B cell (primary cell): ENCODE data around the gene MCF2L. TPM values are rescaled to one million over a fixed set of nuclear protein-coding genes. Genes with fewer than 3 reads are reported as not detected.

Experiments
- ATAC-seq: fragments of 200-7000 bp; cut with Tn5 transposase; one replicate; pipeline ENCODE4 v1.10.0; 2021; ENCODE audit warnings: low read depth, mild to moderate bottlenecking, moderate number of reproducible peaks, moderate library complexity
- CTCF ChIA-PET: fragments of 350-600 bp; sonication (Branson Sonifier 250); formaldehyde crosslinking; loops from one replicate; lab custom pipeline; 2021; ENCODE audit warnings: antibody characterized with exemption, inconsistent platforms; lab: Charles Lee
- POLR2A ChIA-PET: fragments of 350-600 bp; sonication (Branson Sonifier 250); formaldehyde crosslinking; loops from one replicate; lab custom pipeline; 2021; ENCODE audit warnings: antibody characterized with exemption; lab: Charles Lee
- DNase-seq: peaks from one replicate; pipeline ENCODE4 v3.0.0; 2013
- H2AFZ ChIP-seq: 2 replicates; pipeline ENCODE4 v1.6.1; 2012; ENCODE audit warnings: mild to moderate bottlenecking, low read depth, low read length; ENCODE audit not compliant: insufficient read depth, poor library complexity, severe bottlenecking
- H3K27ac ChIP-seq, 2 donors: 1 replicate in 1 of 2; 2 replicates in 1 of 2; pipeline ENCODE4 v1.5.1; 2012 to 2013; ENCODE audit warnings: low read length in 2 of 2, mild to moderate bottlenecking in 2 of 2, moderate library complexity in 1 of 2
- H3K27me3 ChIP-seq, 4 experiments: fragments of 200-600 bp in 1 of 4; sonication (generic) in 1 of 4; replicated peaks in 1 of 4; 1 replicate in 2 of 4; 2 replicates in 2 of 4; pipeline versions ENCODE4 v1.6.1 to v1.7.0; 2013 to 2016; ENCODE audit warnings: low read length in 3 of 4, mild to moderate bottlenecking in 2 of 4, mixed read lengths in 1 of 4, moderate library complexity in 1 of 4; ENCODE audit not compliant: insufficient read depth in 4 of 4, control insufficient read depth in 3 of 4; ENCODE audit errors: control extremely low read depth in 1 of 4
- H3K36me3 ChIP-seq, 2 experiments: replicated peaks in 1 of 2; 1 replicate in 1 of 2; 2 replicates in 1 of 2; pipeline versions ENCODE4 v1.6.1 to v1.7.1; 2013; ENCODE audit warnings: low read length in 1 of 2; ENCODE audit not compliant: insufficient read depth in 2 of 2, control insufficient read depth in 1 of 2; ENCODE audit errors: control extremely low read depth in 1 of 2, extremely low read depth in 1 of 2
- H3K4me1 ChIP-seq, 2 donors: fragments of 200-600 bp in 1 of 2; sonication (generic) in 1 of 2; 1 replicate in 1 of 2; 2 replicates in 1 of 2; pipeline versions ENCODE4 v1.5.1 to v1.6.1; 2013 to 2017; ENCODE audit warnings: low read length in 2 of 2; ENCODE audit not compliant: control insufficient read depth in 2 of 2, insufficient read depth in 2 of 2
- H3K4me2 ChIP-seq: replicated peaks from 2 replicates; pipeline ENCODE3; 2012; ENCODE audit warnings: mild to moderate bottlenecking, low read depth, low read length; ENCODE audit not compliant: poor library complexity, severe bottlenecking
- H3K4me3 ChIP-seq, 5 experiments: fragments of 200-600 bp in 1 of 5; sonication (generic) in 1 of 5; 1 replicate in 3 of 5; 2 replicates in 2 of 5; pipeline versions ENCODE4 v1.5.1 to v1.7.0; 2011 to 2016; ENCODE audit warnings: low read length in 4 of 5, mild to moderate bottlenecking in 4 of 5, low read depth in 2 of 5, control low read depth in 1 of 5, moderate library complexity in 1 of 5; ENCODE audit not compliant: insufficient read depth in 1 of 5; ENCODE audit errors: control extremely low read depth in 1 of 5, extremely low read depth in 1 of 5
- H3K79me2 ChIP-seq: fragments of 200-600 bp; sonication (generic); one replicate; pipeline ENCODE4 v1.6.0; 2016; ENCODE audit warnings: low read length; ENCODE audit not compliant: control insufficient read depth, insufficient read depth
- H3K9ac ChIP-seq: fragments of 200-600 bp; sonication (generic); 2 replicates; pipeline ENCODE4 v1.6.1; 2017; ENCODE audit warnings: mild to moderate bottlenecking, low read length, moderate library complexity
- H3K9me3 ChIP-seq, 3 donors: one replicate each; pipeline versions ENCODE4 v1.6.1 to v1.7.1; 2013; ENCODE audit warnings: low read length in 2 of 3; ENCODE audit not compliant: control insufficient read depth in 2 of 3, insufficient read depth in 1 of 3; ENCODE audit errors: control extremely low read depth in 1 of 3
- H4K20me1 ChIP-seq: 2 replicates; pipeline ENCODE4 v1.6.0; 2012; ENCODE audit warnings: mild to moderate bottlenecking, low read length; ENCODE audit not compliant: insufficient read depth, control insufficient read depth, poor library complexity, severe bottlenecking
- H3K27ac Mint-ChIP-seq: one replicate; pipeline ENCODE4 v1.8.0; 2021; ENCODE audit warnings: mixed read lengths
- H3K27me3 Mint-ChIP-seq: one replicate; pipeline ENCODE4 v1.8.0; 2021; ENCODE audit warnings: mixed read lengths
- H3K4me1 Mint-ChIP-seq: one replicate; pipeline ENCODE4 v1.8.0; 2021; ENCODE audit warnings: mixed read lengths
- H3K4me3 Mint-ChIP-seq: one replicate; pipeline ENCODE4 v1.8.0; 2021; ENCODE audit warnings: mixed read lengths
- H3K9me3 Mint-ChIP-seq: one replicate; pipeline ENCODE4 v1.8.0; 2022; ENCODE audit warnings: mixed read lengths; ENCODE audit not compliant: insufficient read depth
- EZH2 ChIP-seq: IDR thresholded peaks from 2 replicates; pipeline ENCODE4 v1.6.1; 2012; ENCODE audit warnings: borderline replicate concordance, low read depth, mild to moderate bottlenecking, moderate library complexity, low read length; ENCODE audit not compliant: insufficient read depth, poor library complexity, severe bottlenecking
- WGBS: methylation state at CpG from one replicate; pipeline ENCODE4 v1.1.5; 2013; ENCODE audit warnings: missing lambda C conversion rate; ENCODE audit not compliant: insufficient coverage; 5-methylcytosine and 5-hydroxymethylcytosine counted together
- intact Hi-C: fragments of 100-400 bp; cut with micrococcal nuclease; formaldehyde crosslinking; loops from one replicate; pipeline ENCODE4 v1.10.0; 2022
- polyA plus RNA-seq: library from polyadenylated mRNA; depleted of rRNA; stranded (reverse); fragments of >200 nt; gene quantifications from 2 replicates; pipeline ENCODE4 v1.2.3, GENCODE V29; 2012
- total RNA-seq, 2 donors: library from RNA; stranded (reverse); fragments of 120-200 nt in 1 of 2; gene quantifications; 1 replicate in 1 of 2; 2 replicates in 1 of 2; pipeline versions ENCODE4 v1.2.3 to v1.2.4, GENCODE V29; 2013 to 2022
- TF ChIP-seq, protein P1 (sequence below): fragments of 200-600 bp; IDR thresholded peaks from one replicate; pipeline ENCODE4 v1.8.0; 2022; ENCODE audit warnings: antibody characterized with exemption, mild to moderate bottlenecking

Gene MCF2L
- total and polyA plus RNA-seq, 2 donors (not counting 1 experiment from before 2014, with no cell fraction given) = 3.7 to 8.2 TPM

DNA sequence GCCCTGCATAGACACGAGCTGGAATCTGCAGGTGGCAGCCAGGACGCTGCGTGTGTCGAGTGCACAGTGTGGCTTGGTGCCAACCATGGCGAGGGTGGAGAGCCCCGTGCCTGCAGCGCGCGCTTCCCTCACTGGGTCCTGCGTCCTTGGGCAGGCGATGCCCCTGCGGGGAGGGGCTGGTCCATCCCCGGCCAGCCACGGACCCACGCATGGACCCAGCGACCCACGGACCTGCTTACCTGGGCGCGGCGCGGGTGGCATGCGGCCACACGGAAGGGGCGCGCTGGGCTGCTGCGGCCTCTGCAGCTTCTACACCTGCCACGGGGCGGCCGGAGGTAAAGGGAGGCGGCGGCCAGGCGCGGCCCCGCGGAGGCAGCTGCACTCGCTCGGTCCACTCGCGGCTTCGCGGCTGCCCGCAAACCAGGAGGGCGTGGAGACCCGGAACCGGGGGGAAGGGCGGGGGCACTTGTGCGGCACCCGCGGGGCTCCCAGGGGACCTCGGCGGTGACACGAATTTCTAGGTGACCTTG is 569 bp upstream of the MCF2L start:
- Histone ChIP-seq H3K4me1 (peaks cover 12 to 13% of the 10 kb centered on the region in 2 donors), H3K4me2 (peak overlapping the region; percentile 88), H2AFZ (peak overlapping the region; percentile 60), H3K4me3 (peak overlapping the region in 4 of 5 experiments; percentile 57 to 70 (median 61)), H3K27me3 (peaks cover 0 to 14% (median 2%) of the 10 kb centered on the region in 4 experiments), H3K27ac (peak overlapping the region in 1 of 2 donors; percentile 44), H3K36me3 (no peaks in the 10 kb centered on the region), H3K9me3 (peaks cover 0 to 4% (median 0%) of the 10 kb centered on the region in 3 donors), H3K9ac (peak overlapping the region; percentile 73), H3K79me2 (no peaks in the 10 kb centered on the region), H4K20me1 (no peaks in the 10 kb centered on the region)
- DNase-seq (no peak), ATAC-seq (peak; percentile 66)
- Mint-ChIP-seq H3K9me3 (no peaks in the 10 kb centered on the region), H3K27ac (no peak overlapping the region), H3K4me1 (peaks cover 12% of the 10 kb centered on the region), H3K4me3 (peak overlapping the region; percentile 91), H3K27me3 (peaks cover 23% of the 10 kb centered on the region)
- TF ChIP-seq, protein P1, sequence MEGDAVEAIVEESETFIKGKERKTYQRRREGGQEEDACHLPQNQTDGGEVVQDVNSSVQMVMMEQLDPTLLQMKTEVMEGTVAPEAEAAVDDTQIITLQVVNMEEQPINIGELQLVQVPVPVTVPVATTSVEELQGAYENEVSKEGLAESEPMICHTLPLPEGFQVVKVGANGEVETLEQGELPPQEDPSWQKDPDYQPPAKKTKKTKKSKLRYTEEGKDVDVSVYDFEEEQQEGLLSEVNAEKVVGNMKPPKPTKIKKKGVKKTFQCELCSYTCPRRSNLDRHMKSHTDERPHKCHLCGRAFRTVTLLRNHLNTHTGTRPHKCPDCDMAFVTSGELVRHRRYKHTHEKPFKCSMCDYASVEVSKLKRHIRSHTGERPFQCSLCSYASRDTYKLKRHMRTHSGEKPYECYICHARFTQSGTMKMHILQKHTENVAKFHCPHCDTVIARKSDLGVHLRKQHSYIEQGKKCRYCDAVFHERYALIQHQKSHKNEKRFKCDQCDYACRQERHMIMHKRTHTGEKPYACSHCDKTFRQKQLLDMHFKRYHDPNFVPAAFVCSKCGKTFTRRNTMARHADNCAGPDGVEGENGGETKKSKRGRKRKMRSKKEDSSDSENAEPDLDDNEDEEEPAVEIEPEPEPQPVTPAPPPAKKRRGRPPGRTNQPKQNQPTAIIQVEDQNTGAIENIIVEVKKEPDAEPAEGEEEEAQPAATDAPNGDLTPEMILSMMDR = no peak
- no peak for TF ChIP-seq EZH2
- intact Hi-C loops = loop anchor here (2.0 kb wide), 1 partner anchor 26 kb away; no protein-coding TSS in a partner anchor
- 2% methylated on average over 52 of the region's 52 CpGs for WGBS
- POLR2A ChIA-PET = no interaction called here
- CTCF ChIA-PET = interaction anchor here (0.7 to 1.5 kb wide), 2 partner anchors 427 to 812 kb away, joined by 3 to 4 read pairs; no protein-coding TSS in a partner anchor

DNA sequence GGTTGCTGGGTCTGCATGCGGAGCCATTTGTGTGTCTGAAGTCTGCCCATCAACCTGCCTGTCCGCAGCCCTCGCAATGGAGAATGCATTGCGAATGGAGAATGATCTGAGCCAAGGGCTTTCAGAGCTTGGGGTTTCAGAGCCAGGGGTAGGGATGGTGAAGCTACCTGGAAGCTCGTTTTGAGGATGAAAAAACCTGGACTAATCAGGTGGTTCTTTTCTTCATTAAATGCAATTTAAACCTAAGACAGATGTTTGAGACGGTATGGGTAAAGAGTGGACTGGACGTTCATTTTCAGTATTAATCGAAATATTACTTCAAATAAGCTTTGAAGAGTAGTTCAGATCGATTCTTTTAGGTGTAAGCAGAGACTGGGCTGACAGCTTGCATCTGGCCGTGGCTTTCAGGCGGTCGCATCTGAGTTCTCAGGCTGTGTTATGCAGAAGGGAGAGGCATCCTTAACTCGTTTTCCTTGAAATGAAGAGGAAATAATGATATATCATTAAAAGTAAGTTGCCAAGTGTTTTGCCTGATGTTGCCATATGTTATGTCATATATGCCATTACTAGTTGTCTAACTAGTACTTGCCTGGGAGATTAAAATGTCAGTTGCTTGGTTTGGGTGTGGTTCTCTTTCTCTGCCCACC is 801 bp downstream of the MCF2L start:
- Histone ChIP-seq H3K27me3 (peaks cover 0 to 14% (median 2%) of the 10 kb centered on the region in 4 experiments), H4K20me1 (no peaks in the 10 kb centered on the region), H3K4me1 (peaks cover 12 to 13% of the 10 kb centered on the region in 2 donors), H3K4me3 (peak overlapping the region in 4 of 5 experiments; percentile 57 to 70 (median 61)), H3K36me3 (no peaks in the 10 kb centered on the region), H3K9me3 (peaks cover 0 to 4% (median 0%) of the 10 kb centered on the region in 3 donors), H2AFZ (peak overlapping the region; percentile 60), H3K79me2 (no peaks in the 10 kb centered on the region), H3K27ac (no peak overlapping the region), H3K4me2 (peak overlapping the region; percentile 88), H3K9ac (peak overlapping the region; percentile 73)
- TF ChIP-seq EZH2 = no peak
- TF ChIP-seq, protein P1 = no peak
- H3K9me3 Mint-ChIP-seq = no peaks in the 10 kb centered on the region
- intact Hi-C loops = loop anchor here (2.0 kb wide), 1 partner anchor 27 kb away; no protein-coding TSS in a partner anchor
- ATAC-seq = no peak
- DNase-seq = no peak
- H3K27ac Mint-ChIP-seq = peak overlapping the region; percentile 17
- CTCF ChIA-PET = interaction anchor here (0.8 to 2.2 kb wide), 5 partner anchors 27 to 481 kb away, joined by 3 to 9 read pairs (median 4); no protein-coding TSS in a partner anchor
- H3K4me3 Mint-ChIP-seq = peak overlapping the region; percentile 91
- peaks cover 23% of the 10 kb centered on the region for H3K27me3 Mint-ChIP-seq
- 73% methylated on average over 8 of the region's 13 CpGs for WGBS
- POLR2A ChIA-PET = no interaction called here
- peaks cover 12% of the 10 kb centered on the region for H3K4me1 Mint-ChIP-seq
